GM12872 (cell line): ENCODE measurements around the gene RGS16.

ENCODE experiments used
- TF ChIP-seq, protein P1 (sequence below): IDR thresholded peaks from 3 replicates; pipeline ENCODE4 v1.5.1; 2011; ENCODE audit warnings: low read depth, mild to moderate bottlenecking, low read length, moderate library complexity; ENCODE audit not compliant: insufficient read depth

The RGS16 gene

DNA sequence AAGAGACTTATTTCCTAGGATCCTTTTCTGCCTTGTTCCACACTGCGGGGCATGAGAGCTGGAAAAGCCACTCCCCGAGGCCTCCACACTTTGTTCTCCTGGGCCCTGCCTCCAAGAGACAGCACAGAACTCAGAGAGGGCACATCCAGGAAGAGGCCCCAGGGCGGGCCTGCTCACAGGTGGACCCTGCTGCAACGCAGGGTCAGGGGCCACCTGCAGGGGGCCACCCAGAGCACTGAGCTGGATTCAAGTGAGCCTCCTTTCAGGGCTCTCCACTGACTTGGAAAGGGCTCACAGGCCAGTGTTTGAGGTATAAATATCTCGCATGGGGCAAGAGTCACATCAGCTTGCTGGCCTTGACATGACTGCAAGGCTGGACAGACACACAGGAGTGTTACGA is 4.8 kb downstream of the RGS16 start:
- TF ChIP-seq, protein P1, sequence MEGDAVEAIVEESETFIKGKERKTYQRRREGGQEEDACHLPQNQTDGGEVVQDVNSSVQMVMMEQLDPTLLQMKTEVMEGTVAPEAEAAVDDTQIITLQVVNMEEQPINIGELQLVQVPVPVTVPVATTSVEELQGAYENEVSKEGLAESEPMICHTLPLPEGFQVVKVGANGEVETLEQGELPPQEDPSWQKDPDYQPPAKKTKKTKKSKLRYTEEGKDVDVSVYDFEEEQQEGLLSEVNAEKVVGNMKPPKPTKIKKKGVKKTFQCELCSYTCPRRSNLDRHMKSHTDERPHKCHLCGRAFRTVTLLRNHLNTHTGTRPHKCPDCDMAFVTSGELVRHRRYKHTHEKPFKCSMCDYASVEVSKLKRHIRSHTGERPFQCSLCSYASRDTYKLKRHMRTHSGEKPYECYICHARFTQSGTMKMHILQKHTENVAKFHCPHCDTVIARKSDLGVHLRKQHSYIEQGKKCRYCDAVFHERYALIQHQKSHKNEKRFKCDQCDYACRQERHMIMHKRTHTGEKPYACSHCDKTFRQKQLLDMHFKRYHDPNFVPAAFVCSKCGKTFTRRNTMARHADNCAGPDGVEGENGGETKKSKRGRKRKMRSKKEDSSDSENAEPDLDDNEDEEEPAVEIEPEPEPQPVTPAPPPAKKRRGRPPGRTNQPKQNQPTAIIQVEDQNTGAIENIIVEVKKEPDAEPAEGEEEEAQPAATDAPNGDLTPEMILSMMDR = peak; percentile 73

DNA sequence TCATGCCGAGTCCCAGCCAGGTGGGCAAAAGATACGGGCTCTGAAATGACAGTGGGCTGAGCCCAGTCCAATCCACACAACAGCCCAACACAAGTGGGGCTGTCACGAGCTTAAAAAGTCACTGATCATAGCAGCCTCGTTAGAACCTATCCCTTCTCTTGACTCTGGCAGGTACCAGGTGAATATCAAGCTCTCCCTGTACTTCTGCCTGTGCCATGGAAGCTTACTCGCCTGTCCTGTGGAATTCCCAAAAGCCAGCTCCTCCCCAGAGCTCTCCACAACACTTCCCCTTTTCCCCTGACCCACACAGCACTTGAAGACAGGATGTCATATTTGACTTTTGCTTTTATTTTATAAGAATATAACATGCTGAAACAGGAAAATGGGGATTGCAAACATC is 5.9 kb downstream of the RGS16 start:
- TF ChIP-seq, protein P1 = no peak

DNA sequence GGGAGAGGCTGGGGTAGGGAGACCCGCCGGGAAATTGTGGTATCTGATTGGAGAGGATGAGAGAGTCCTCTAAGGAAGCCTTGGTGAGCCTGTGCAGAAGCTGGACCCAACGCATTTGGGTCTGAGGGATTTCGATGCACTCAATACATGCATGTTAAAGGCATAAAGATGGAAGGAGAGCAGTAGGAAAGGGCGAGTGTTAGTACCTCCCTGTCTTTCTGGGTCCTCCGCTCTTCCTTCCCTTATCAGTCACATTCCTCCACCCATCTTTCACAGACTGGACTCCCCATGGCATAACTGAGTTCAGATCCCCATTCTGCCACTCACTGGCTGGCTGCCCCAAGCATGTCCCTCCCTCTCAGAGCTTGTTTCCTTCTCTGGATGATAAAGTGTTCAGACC is 7.3 kb downstream of the RGS16 start:
- TF ChIP-seq, protein P1 = no peak

DNA sequence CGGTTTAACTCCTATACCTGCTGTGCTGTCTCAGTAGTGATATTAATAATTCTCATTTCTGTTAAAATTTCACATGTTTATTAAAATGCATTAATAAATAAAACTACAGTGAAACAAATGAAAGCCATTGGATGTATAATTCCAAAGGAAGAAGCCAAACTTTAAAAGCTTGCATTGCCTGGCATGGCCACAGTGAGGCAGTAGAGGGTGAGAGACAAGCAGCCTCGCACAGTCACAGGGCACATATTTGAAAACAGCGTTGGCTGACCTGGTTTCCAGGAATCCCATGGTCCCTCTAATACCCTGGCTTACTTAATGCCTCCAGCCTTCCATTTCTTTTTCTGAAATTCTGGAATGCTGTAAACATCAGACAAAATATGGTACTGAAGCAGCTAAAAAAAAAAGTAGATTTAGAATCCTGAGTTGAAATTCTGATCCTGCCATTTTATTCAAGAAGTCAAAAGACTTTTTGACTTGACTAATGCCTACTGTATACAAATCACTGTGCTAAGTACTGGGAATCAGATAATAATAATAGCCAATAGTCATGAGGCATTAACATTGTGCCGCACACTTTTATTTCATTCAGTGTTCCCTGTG is 8.4 kb downstream of the RGS16 start:
- TF ChIP-seq, protein P1 = peak; percentile 90

DNA sequence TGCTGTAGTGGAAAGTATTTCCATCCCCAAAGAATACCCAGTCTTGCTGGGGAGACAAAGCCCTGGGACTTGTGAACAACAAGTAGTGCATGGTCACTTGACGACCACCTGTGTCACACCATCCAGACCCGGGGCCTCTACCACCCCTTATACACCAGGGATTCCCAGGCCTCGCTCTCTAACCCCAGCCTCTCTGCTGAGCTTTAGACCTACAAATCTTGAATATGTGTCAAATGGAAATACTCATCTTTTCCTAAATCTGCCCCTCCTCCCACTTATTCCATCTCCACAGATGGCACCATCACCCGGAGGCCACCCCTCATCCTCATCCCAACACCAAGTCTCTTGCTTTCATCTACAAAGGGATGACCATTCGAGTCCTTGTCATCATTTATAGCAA is 14.3 kb downstream of the RGS16 start:
- TF ChIP-seq, protein P1 = no peak

DNA sequence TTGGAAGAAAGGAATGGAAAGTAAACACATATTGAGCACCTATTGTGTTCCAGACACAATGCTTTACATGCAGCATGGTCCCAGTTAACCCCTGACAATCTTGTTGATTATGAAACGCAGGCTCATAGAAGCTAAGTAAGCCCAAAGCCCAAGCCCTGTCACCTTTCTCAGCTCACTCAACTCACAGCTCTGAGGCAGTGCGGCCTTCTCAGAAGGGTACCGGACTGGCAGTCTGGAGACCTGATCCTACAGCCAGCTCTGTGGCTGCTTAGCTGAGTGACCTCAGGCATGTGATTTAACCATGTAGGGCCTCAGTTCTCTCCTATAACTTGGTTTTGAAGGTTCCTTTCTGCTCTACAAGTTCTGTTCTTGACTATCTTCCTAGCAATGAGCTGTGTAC is 14.7 kb downstream of the RGS16 start:
- TF ChIP-seq, protein P1 = no peak

DNA sequence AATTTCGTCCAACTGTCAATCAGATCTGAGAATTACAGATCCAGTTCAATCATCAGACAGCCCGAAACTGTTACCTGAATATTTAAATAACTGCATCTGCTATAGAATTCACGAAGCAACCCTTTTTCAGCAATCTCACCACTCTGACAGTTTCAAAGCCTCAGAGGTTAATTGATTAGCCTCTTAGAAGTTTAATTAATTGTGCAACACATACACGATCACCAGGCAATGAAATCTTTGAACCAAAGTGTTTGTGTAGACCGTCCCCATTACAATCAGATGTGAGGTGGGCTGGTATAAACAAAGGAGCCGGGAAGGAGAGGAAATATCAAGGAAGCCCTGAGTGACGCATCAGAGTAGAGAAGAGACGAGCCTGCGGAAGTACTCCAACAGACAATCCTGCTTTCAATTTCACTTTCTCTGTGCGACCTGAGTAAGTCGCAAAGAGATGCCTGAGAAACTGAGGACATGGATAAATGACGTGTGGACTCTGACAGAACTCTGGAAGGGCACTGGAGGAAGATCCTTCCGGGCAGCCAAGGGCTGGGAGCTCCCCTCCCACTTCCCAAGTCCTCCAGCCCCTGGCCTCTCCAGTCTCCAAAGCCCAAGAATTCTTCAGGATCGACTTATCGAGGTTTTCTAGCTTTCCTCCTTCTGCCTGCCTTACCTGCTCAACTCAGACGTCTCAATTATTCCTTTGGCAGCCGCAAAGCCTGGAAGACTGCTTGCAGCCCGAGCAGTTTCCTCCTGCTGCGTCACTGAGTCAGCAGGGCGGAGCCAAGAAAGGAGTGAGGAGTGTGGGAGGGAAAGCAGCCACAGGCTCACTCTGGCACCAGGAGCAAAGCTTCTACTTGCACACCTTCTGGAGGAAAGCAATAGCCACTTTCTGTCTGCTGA is 15.4 kb downstream of the RGS16 start, which contains the start of gene RNASEL:
Gene RNASEL (minus strand): TSS at position 757 of the 897 bp plus-strand sequence. CDS start 2,450 bp downstream, outside the sequence.
- TF ChIP-seq, protein P1 = no peak
